Duodenal mucosa (tissue), 2 donors: ENCODE results near the gene RIMS1.

Experiments
- H3K27ac ChIP-seq: one replicate; pipeline ENCODE4 v1.7.0; 2013; ENCODE audit warnings: low read depth, low read length
- H3K27me3 ChIP-seq, 2 donors: one replicate each; pipeline ENCODE4 v1.7.0; 2013; ENCODE audit warnings: low read length in 2 of 2, control low read depth in 1 of 2; ENCODE audit not compliant: insufficient read depth in 2 of 2, control insufficient read depth in 1 of 2
- H3K36me3 ChIP-seq, 2 donors: one replicate each; pipeline ENCODE4 v1.7.0; 2013; ENCODE audit warnings: low read length in 2 of 2, control low read depth in 1 of 2; ENCODE audit not compliant: insufficient read depth in 2 of 2, control insufficient read depth in 1 of 2
- H3K4me1 ChIP-seq, 2 donors: one replicate each; pipeline ENCODE4 v1.7.0; 2013; ENCODE audit warnings: low read length in 2 of 2, control low read depth in 1 of 2; ENCODE audit not compliant: insufficient read depth in 2 of 2, control insufficient read depth in 1 of 2
- H3K4me3 ChIP-seq, 2 donors: one replicate each; pipeline ENCODE4 v1.7.0; 2013; ENCODE audit warnings: low read length in 2 of 2, low read depth in 1 of 2
- H3K9ac ChIP-seq, 2 donors: one replicate each; pipeline ENCODE4 v1.7.0; 2013; ENCODE audit warnings: low read length in 2 of 2, low read depth in 1 of 2
- H3K9me3 ChIP-seq, 2 donors: one replicate each; pipeline ENCODE4 v1.7.0; 2013; ENCODE audit warnings: low read length in 2 of 2, control low read depth in 1 of 2; ENCODE audit not compliant: control insufficient read depth in 1 of 2

RIMS1 gene

GRCh38 chr6:72382602-72383529 is 496.5 kb downstream of the RIMS1 start:
- no peaks in the 10 kb centered on the region for H3K9me3 ChIP-seq
- H3K4me3 ChIP-seq: no peak overlapping the region
- no peaks in the 10 kb centered on the region for H3K4me1 ChIP-seq
- H3K9ac ChIP-seq: no peak overlapping the region
- H3K36me3 ChIP-seq: no peaks in the 10 kb centered on the region
- no peak overlapping the region for H3K27ac ChIP-seq
- no peaks in the 10 kb centered on the region for H3K27me3 ChIP-seq

- no peaks in the 10 kb centered on the region for H3K36me3 ChIP-seq
- no peaks in the 10 kb centered on the region for H3K27me3 ChIP-seq
- no peak overlapping the region for H3K27ac ChIP-seq
- H3K4me3 ChIP-seq: no peak overlapping the region
- H3K9ac ChIP-seq: no peak overlapping the region
- no peaks in the 10 kb centered on the region for H3K4me1 ChIP-seq
- no peaks in the 10 kb centered on the region for H3K9me3 ChIP-seq
Observed at GRCh38 chr6:72386324-72386723, 500.0 kb downstream of the RIMS1 start.

GRCh38 chr6:72389698-72390097 is 503.3 kb downstream of the RIMS1 start:
- Histone ChIP-seq H3K27ac (no peak overlapping the region), H3K36me3 (no peaks in the 10 kb centered on the region), H3K27me3 (no peaks in the 10 kb centered on the region), H3K9me3 (no peaks in the 10 kb centered on the region), H3K4me1 (no peaks in the 10 kb centered on the region), H3K9ac (no peak overlapping the region), H3K4me3 (no peak overlapping the region)

GRCh38 chr6:72390548-72390947 is 504.2 kb downstream of the RIMS1 start:
- H3K9me3 ChIP-seq: no peaks in the 10 kb centered on the region
- H3K36me3 ChIP-seq: no peaks in the 10 kb centered on the region
- no peak overlapping the region for H3K9ac ChIP-seq
- H3K27ac ChIP-seq: no peak overlapping the region
- H3K27me3 ChIP-seq: no peaks in the 10 kb centered on the region
- no peaks in the 10 kb centered on the region for H3K4me1 ChIP-seq
- H3K4me3 ChIP-seq: no peak overlapping the region

GRCh38 chr6:72401865-72402264 is 515.5 kb downstream of the RIMS1 start:
- Histone ChIP-seq H3K27me3 (no peaks in the 10 kb centered on the region), H3K4me3 (no peak overlapping the region), H3K36me3 (no peaks in the 10 kb centered on the region), H3K4me1 (no peaks in the 10 kb centered on the region), H3K9me3 (no peaks in the 10 kb centered on the region), H3K9ac (no peak overlapping the region), H3K27ac (no peak overlapping the region)

GRCh38 chr6:72403413-72403812 is 517.1 kb downstream of the RIMS1 start:
- Histone ChIP-seq H3K27me3 (no peaks in the 10 kb centered on the region), H3K9me3 (no peaks in the 10 kb centered on the region), H3K27ac (no peak overlapping the region), H3K4me3 (no peak overlapping the region), H3K36me3 (no peaks in the 10 kb centered on the region), H3K9ac (no peak overlapping the region), H3K4me1 (no peaks in the 10 kb centered on the region)

GRCh38 chr6:72406517-72406916 is 520.2 kb downstream of the RIMS1 start:
- Histone ChIP-seq H3K4me1 (no peaks in the 10 kb centered on the region), H3K36me3 (no peaks in the 10 kb centered on the region), H3K27me3 (no peaks in the 10 kb centered on the region), H3K9ac (no peak overlapping the region), H3K27ac (no peak overlapping the region), H3K4me3 (no peak overlapping the region), H3K9me3 (no peaks in the 10 kb centered on the region)

- no peak overlapping the region for H3K4me3 ChIP-seq
- H3K27me3 ChIP-seq: no peaks in the 10 kb centered on the region
- H3K9me3 ChIP-seq: no peaks in the 10 kb centered on the region
- no peaks in the 10 kb centered on the region for H3K36me3 ChIP-seq
- H3K9ac ChIP-seq: no peak overlapping the region
- H3K27ac ChIP-seq: no peak overlapping the region
- no peaks in the 10 kb centered on the region for H3K4me1 ChIP-seq
Observed at GRCh38 chr6:72410769-72411168, 524.4 kb downstream of the RIMS1 start.

GRCh38 chr6:72411872-72412708 is 525.7 kb downstream of the RIMS1 start:
- Histone ChIP-seq H3K4me1 (no peaks in the 10 kb centered on the region), H3K9me3 (no peaks in the 10 kb centered on the region), H3K4me3 (no peak overlapping the region), H3K36me3 (no peaks in the 10 kb centered on the region), H3K27ac (no peak overlapping the region), H3K27me3 (no peaks in the 10 kb centered on the region), H3K9ac (no peak overlapping the region)

- no peaks in the 10 kb centered on the region for H3K27me3 ChIP-seq
- H3K36me3 ChIP-seq: no peaks in the 10 kb centered on the region
- no peak overlapping the region for H3K9ac ChIP-seq
- H3K4me3 ChIP-seq: no peak overlapping the region
- no peak overlapping the region for H3K27ac ChIP-seq
- no peaks in the 10 kb centered on the region for H3K4me1 ChIP-seq
- H3K9me3 ChIP-seq: no peaks in the 10 kb centered on the region
Observed at GRCh38 chr6:72412709-72413044, 526.3 kb downstream of the RIMS1 start.
